SK-N-SH treated with all-trans-retinoic acid at 6 μM for 48 hours (cell line): Measurements from ENCODE around the gene COL25A1.

Experiments used
- ARNTL ChIP-seq: fragments of 450-650 bp; formaldehyde crosslinking; IDR thresholded peaks from 2 replicates; pipeline ENCODE4 v1.5.0; 2020; ENCODE audit warnings: low read depth, mild to moderate bottlenecking, moderate library complexity, borderline replicate concordance
- ESRRG ChIP-seq: fragments of 250-450 bp; sonication (Bioruptor Pico); IDR thresholded peaks from 2 replicates; pipeline ENCODE4 v1.6.1; 2021; ENCODE audit warnings: mild to moderate bottlenecking
- GLIS3 ChIP-seq: fragments of 250-450 bp; sonication (Bioruptor Pico); IDR thresholded peaks from 2 replicates; pipeline ENCODE4 v1.5.0; 2020; ENCODE audit warnings: mild to moderate bottlenecking, moderate library complexity
- POU6F1 ChIP-seq: fragments of 250-450 bp; sonication (Bioruptor Pico); IDR thresholded peaks from 2 replicates; pipeline ENCODE4 v1.8.0; 2021; ENCODE audit warnings: low read depth, mild to moderate bottlenecking, moderate library complexity, borderline replicate concordance
- SNAI2 ChIP-seq: fragments of 250-450 bp; sonication (Bioruptor Pico); IDR thresholded peaks from 2 replicates; pipeline ENCODE4 v1.5.0; 2020; ENCODE audit warnings: mild to moderate bottlenecking, moderate library complexity
- TOX ChIP-seq: fragments of 250-450 bp; sonication (Bioruptor Pico); IDR thresholded peaks from 2 replicates; pipeline ENCODE4 v1.8.0; 2021; ENCODE audit warnings: mild to moderate bottlenecking, moderate library complexity, borderline replicate concordance
- ZNF70 ChIP-seq: fragments of 450-650 bp; formaldehyde crosslinking; IDR thresholded peaks from 2 replicates; pipeline ENCODE4 v1.5.0; 2020; ENCODE audit warnings: mild to moderate bottlenecking, moderate library complexity

GRCh38 chr4:109295081-109295480 is 7.4 kb downstream of the COL25A1 start:
- TF ChIP-seq SNAI2 (CRISPR knock-in tag) (no peak), GLIS3 (CRISPR knock-in tag) (no peak), ZNF70 (CRISPR knock-in tag) (no peak), POU6F1 (no peak), TOX (CRISPR knock-in tag) (no peak), ESRRG (no peak), ARNTL (CRISPR knock-in tag) (no peak)
